CD4-positive, alpha-beta memory T cell (primary cell): ENCODE results near the gene ANO10. TPM values are rescaled to one million over a fixed set of nuclear protein-coding genes. Genes with fewer than 3 reads are reported as not detected.
"Not testable (repeated sequence)": the region's sequence is repeated elsewhere in the genome, so short reads cannot be mapped to it uniquely, and the experiment has no call there.

Source experiments
- CTCF ChIA-PET: fragments of 350-600 bp; sonication (Branson Sonifier 250); formaldehyde crosslinking; loops from one replicate; lab custom pipeline; 2021; ENCODE audit warnings: inconsistent platforms; ENCODE audit not compliant: partially characterized antibody; lab: Charles Lee
- POLR2A ChIA-PET: fragments of 350-600 bp; sonication (Branson Sonifier 250); formaldehyde crosslinking; loops from one replicate; lab custom pipeline; 2021; ENCODE audit not compliant: partially characterized antibody; lab: Charles Lee
- DNase-seq, 5 donors: peaks; one replicate each; pipeline versions ENCODE4 v3.0.0 to v3.0.0-alpha.2; 2020 to 2022; ENCODE audit warnings: mixed read lengths in 1 of 5
- H3K27ac ChIP-seq: one replicate; pipeline ENCODE4 v1.7.0; 2013; ENCODE audit warnings: low read depth, low read length
- H3K27me3 ChIP-seq: 2 replicates; pipeline ENCODE4 v1.7.0; 2013; ENCODE audit warnings: mild to moderate bottlenecking, low read length, moderate library complexity; ENCODE audit not compliant: insufficient read depth
- H3K36me3 ChIP-seq: 2 replicates; pipeline ENCODE4 v1.7.0; 2013; ENCODE audit warnings: mild to moderate bottlenecking, low read length, moderate library complexity; ENCODE audit not compliant: insufficient read depth
- H3K4me1 ChIP-seq: 2 replicates; pipeline ENCODE4 v1.7.0; 2013; ENCODE audit warnings: mild to moderate bottlenecking, low read length, moderate library complexity; ENCODE audit not compliant: insufficient read depth
- H3K4me3 ChIP-seq, 2 donors: one replicate each; pipeline ENCODE4 v1.7.0; 2013; ENCODE audit warnings: low read length in 2 of 2, mild to moderate bottlenecking in 1 of 2
- H3K9me3 ChIP-seq, 2 donors: one replicate each; pipeline ENCODE4 v1.7.0; 2013; ENCODE audit warnings: low read length in 2 of 2, control low read depth in 1 of 2; ENCODE audit not compliant: control insufficient read depth in 1 of 2
- H3K27ac Mint-ChIP-seq, 7 donors: one replicate each; pipeline ENCODE4 v1.8.0; 2020 to 2021; ENCODE audit warnings: mixed read lengths in 7 of 7, mild to moderate bottlenecking in 6 of 7, inconsistent platforms in 3 of 7, moderate library complexity in 3 of 7
- H3K27me3 Mint-ChIP-seq, 2 donors: one replicate each; pipeline ENCODE4 v1.8.0; 2020 to 2021; ENCODE audit warnings: mixed read lengths in 2 of 2
- H3K36me3 Mint-ChIP-seq, 2 donors: one replicate each; pipeline ENCODE4 v1.8.0; 2020 to 2021; ENCODE audit warnings: mixed read lengths in 2 of 2, inconsistent platforms in 1 of 2, mild to moderate bottlenecking in 1 of 2
- H3K4me1 Mint-ChIP-seq, 4 donors: one replicate each; pipeline ENCODE4 v1.8.0; 2020 to 2021; ENCODE audit warnings: mixed read lengths in 4 of 4, mild to moderate bottlenecking in 1 of 4
- H3K4me3 Mint-ChIP-seq, 8 donors: one replicate each; pipeline ENCODE4 v1.8.0; 2020 to 2021; ENCODE audit warnings: mixed read lengths in 8 of 8, mild to moderate bottlenecking in 7 of 8, moderate library complexity in 6 of 8, inconsistent platforms in 3 of 8
- H3K9me3 Mint-ChIP-seq, 8 donors: one replicate each; pipeline ENCODE4 v1.8.0; 2020 to 2021; ENCODE audit warnings: mixed read lengths in 8 of 8, mild to moderate bottlenecking in 5 of 8, inconsistent platforms in 3 of 8, moderate library complexity in 1 of 8
- intact Hi-C: fragments of 100-400 bp; cut with micrococcal nuclease; formaldehyde crosslinking; loops from one replicate; pipeline ENCODE4 v1.15.1; 2023
- polyA plus RNA-seq, 2 donors: library from polyadenylated mRNA; unstranded; fragments of 300-500 nt; fragmentation: Illumina TruSeq; gene quantifications; one replicate each; pipeline ENCODE4 v1.2.3, GENCODE V29; 2021
- total RNA-seq, 2 experiments: library from RNA; stranded (reverse); gene quantifications; one replicate each; pipeline ENCODE4 v1.2.3, GENCODE V29; 2021

ANO10 gene
- total and polyA plus RNA-seq, 4 experiments from 2014 or later = 8.6 to 9.9 (median 9.6) TPM

- H3K27ac ChIP-seq = no peak overlapping the region
- CTCF ChIA-PET = interaction anchor here (1.0 kb wide), 1 partner anchor 210 kb away, joined by 3 read pairs; no protein-coding TSS in a partner anchor
- H3K9me3 ChIP-seq = no peaks in the 10 kb centered on the region
- H3K27me3 ChIP-seq = no peaks in the 10 kb centered on the region
- POLR2A ChIA-PET = no interaction called here
- H3K27me3 Mint-ChIP-seq = no peaks in the 10 kb centered on the region
- H3K9me3 Mint-ChIP-seq = peaks cover 0 to 7% (median 0%) of the 10 kb centered on the region in 8 donors
- H3K36me3 Mint-ChIP-seq = peaks cover 0 to 13% of the 10 kb centered on the region in 2 donors
- intact Hi-C loops = no loop called here
- no peak overlapping the region for H3K4me3 Mint-ChIP-seq
- no peaks in the 10 kb centered on the region for H3K36me3 ChIP-seq
- peak overlapping the region in 1 of 7 donors; percentile 6 for H3K27ac Mint-ChIP-seq
- H3K4me1 ChIP-seq = no peaks in the 10 kb centered on the region
- H3K4me1 Mint-ChIP-seq = no peaks in the 10 kb centered on the region
- no peak overlapping the region for H3K4me3 ChIP-seq
- no peak for DNase-seq
Observed at GRCh38 chr3:43549626-43550290, 72.1 kb downstream of the ANO10 start.

- H3K27ac ChIP-seq, H3K27me3 Mint-ChIP-seq, H3K27ac Mint-ChIP-seq, H3K36me3 Mint-ChIP-seq, H3K9me3 ChIP-seq, H3K4me1 ChIP-seq, H3K36me3 ChIP-seq, H3K27me3 ChIP-seq, H3K4me3 Mint-ChIP-seq, H3K4me1 Mint-ChIP-seq, H3K4me3 ChIP-seq, H3K9me3 Mint-ChIP-seq: not testable (repeated sequence)
- ChIA-PET CTCF (interaction anchor here (0.7 to 1.9 kb wide), 16 partner anchors 9 to 657 kb away, joined by 3 to 9 read pairs (median 4); no protein-coding TSS in a partner anchor), POLR2A (interaction anchor here (0.6 to 0.9 kb wide), 2 partner anchors 208 to 213 kb away, joined by 3 to 4 read pairs; no protein-coding TSS in a partner anchor)
- intact Hi-C loops = loop anchor here (1.0 kb wide), 4 partner anchors 94 to 654 kb away; partner anchors contain the start of gene ABHD5
- DNase-seq = peak in 4 of 5 donors; percentile 50 to 55 (median 52)
Observed at GRCh38 chr3:43544277-43544676, 77.5 kb downstream of the ANO10 start.

DNA sequence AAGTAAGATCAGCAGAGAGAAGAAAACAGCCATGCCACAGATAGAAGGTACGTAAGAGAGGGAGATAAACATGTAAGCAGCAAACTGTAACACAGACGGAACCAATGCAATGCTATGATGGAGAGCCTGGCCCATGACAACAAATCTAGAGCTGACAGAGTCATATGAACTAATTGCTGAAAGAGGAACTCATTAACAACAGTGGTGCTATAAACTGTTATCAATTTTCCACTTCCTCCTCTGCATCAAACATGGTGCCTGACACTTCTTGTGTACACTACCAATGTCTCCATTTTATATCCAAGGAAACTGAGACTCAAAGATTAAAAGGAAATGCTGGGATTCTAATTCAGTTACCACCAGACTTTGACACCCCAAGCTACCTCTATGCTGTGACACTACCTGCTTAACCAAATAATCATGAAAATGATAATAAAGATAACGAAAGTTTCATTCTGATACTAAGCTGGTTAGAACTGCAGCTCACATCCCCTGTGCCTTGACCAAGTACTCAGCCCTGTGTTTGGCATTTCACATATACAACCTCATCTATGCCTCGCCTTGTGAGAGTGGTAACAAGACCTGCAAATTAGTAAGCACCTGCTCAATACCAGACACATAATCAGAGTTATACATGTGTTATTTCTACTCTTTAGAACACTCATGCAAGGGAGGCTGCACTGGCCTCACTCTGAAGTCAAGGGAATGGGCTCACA, 79.3 kb downstream of the ANO10 start:
- Histone ChIP-seq H3K27ac (no peak overlapping the region), H3K4me1 (no peaks in the 10 kb centered on the region), H3K4me3 (no peak overlapping the region), H3K36me3 (no peaks in the 10 kb centered on the region), H3K9me3 (no peaks in the 10 kb centered on the region), H3K27me3 (no peaks in the 10 kb centered on the region)
- Mint-ChIP-seq H3K27ac (no peak overlapping the region), H3K27me3 (no peaks in the 10 kb centered on the region), H3K9me3 (peaks cover 0 to 4% (median 0%) of the 10 kb centered on the region in 8 donors), H3K36me3 (peaks cover 0 to 6% of the 10 kb centered on the region in 2 donors), H3K4me1 (no peaks in the 10 kb centered on the region), H3K4me3 (no peak overlapping the region)
- intact Hi-C loops = no loop called here
- DNase-seq = no peak
- POLR2A ChIA-PET = no interaction called here
- CTCF ChIA-PET = interaction anchor here (0.8 to 1.6 kb wide), 3 partner anchors 14 to 568 kb away, joined by 3 to 6 read pairs (median 5); no protein-coding TSS in a partner anchor

GRCh38 chr3:43540624-43541023, 81.2 kb downstream of the ANO10 start:
- no peak overlapping the region for H3K4me3 Mint-ChIP-seq
- Histone ChIP-seq H3K4me1 (no peaks in the 10 kb centered on the region), H3K27me3 (no peaks in the 10 kb centered on the region), H3K36me3 (no peaks in the 10 kb centered on the region), H3K27ac (no peak overlapping the region), H3K9me3 (no peaks in the 10 kb centered on the region), H3K4me3 (no peak overlapping the region)
- no peaks in the 10 kb centered on the region for H3K27me3 Mint-ChIP-seq
- no peak overlapping the region for H3K27ac Mint-ChIP-seq
- POLR2A ChIA-PET = no interaction called here
- H3K4me1 Mint-ChIP-seq = no peaks in the 10 kb centered on the region
- no peaks in the 10 kb centered on the region for H3K9me3 Mint-ChIP-seq
- no peak for DNase-seq
- peaks cover 0 to 6% of the 10 kb centered on the region in 2 donors for H3K36me3 Mint-ChIP-seq
- CTCF ChIA-PET = interaction anchor here (0.7 to 1.2 kb wide), 3 partner anchors 150 to 670 kb away, joined by 3 to 4 read pairs (median 3); partner anchors contain the start of gene ABHD5
- intact Hi-C loops = no loop called here

DNA sequence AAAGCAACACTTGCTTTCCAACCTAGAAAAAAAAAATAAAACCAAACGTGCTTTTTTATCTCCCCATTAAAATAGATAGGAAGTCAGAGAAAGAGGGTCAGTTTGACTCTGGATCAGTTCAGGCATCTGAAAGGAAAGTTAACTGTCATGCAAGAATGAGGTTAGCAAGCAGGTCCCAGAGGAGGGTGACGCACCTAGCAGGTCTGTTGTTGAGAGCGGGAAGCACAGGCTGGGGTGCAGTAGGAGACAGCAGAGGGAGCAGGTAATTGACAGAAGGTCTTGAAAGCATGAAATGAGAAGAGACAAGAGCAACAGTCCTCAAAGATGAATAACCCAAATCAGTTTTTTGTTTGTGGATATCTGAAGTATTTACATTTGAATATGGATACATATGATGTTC, 82.5 kb downstream of the ANO10 start:
- no peaks in the 10 kb centered on the region for H3K4me1 Mint-ChIP-seq
- no peaks in the 10 kb centered on the region for H3K9me3 ChIP-seq
- no peak overlapping the region for H3K27ac ChIP-seq
- H3K36me3 ChIP-seq = no peaks in the 10 kb centered on the region
- POLR2A ChIA-PET = no interaction called here
- no peaks in the 10 kb centered on the region for H3K9me3 Mint-ChIP-seq
- no peak for DNase-seq
- no peak overlapping the region for H3K4me3 Mint-ChIP-seq
- no peaks in the 10 kb centered on the region for H3K27me3 Mint-ChIP-seq
- peaks cover 0 to 6% of the 10 kb centered on the region in 2 donors for H3K36me3 Mint-ChIP-seq
- CTCF ChIA-PET = no interaction called here
- no peaks in the 10 kb centered on the region for H3K4me1 ChIP-seq
- no peaks in the 10 kb centered on the region for H3K27me3 ChIP-seq
- no peak overlapping the region for H3K27ac Mint-ChIP-seq
- intact Hi-C loops = no loop called here
- H3K4me3 ChIP-seq = no peak overlapping the region

- H3K4me3 Mint-ChIP-seq = no peak overlapping the region
- peaks cover 0 to 6% of the 10 kb centered on the region in 2 donors for H3K36me3 Mint-ChIP-seq
- ChIA-PET POLR2A (no interaction called here), CTCF (interaction anchor here (0.8 to 1.7 kb wide), 2 partner anchors 9 to 98 kb away, joined by 4 read pairs; no protein-coding TSS in a partner anchor)
- intact Hi-C loops = no loop called here
- no peaks in the 10 kb centered on the region for H3K27me3 ChIP-seq
- no peaks in the 10 kb centered on the region for H3K36me3 ChIP-seq
- no peak overlapping the region for H3K4me3 ChIP-seq
- no peak overlapping the region for H3K27ac ChIP-seq
- H3K9me3 ChIP-seq = no peaks in the 10 kb centered on the region
- DNase-seq = no peak
- no peaks in the 10 kb centered on the region for H3K27me3 Mint-ChIP-seq
- no peaks in the 10 kb centered on the region for H3K9me3 Mint-ChIP-seq
- H3K4me1 Mint-ChIP-seq = no peaks in the 10 kb centered on the region
- H3K4me1 ChIP-seq = no peaks in the 10 kb centered on the region
- H3K27ac Mint-ChIP-seq = peak overlapping the region in 1 of 7 donors; percentile 66
Observed at GRCh38 chr3:43537225-43537624, 84.6 kb downstream of the ANO10 start.

GRCh38 chr3:43534675-43535074, 87.1 kb downstream of the ANO10 start:
- Mint-ChIP-seq H3K9me3 (no peaks in the 10 kb centered on the region), H3K36me3 (peaks cover 0 to 6% of the 10 kb centered on the region in 2 donors), H3K4me3 (no peak overlapping the region), H3K27me3 (no peaks in the 10 kb centered on the region), H3K4me1 (no peaks in the 10 kb centered on the region), H3K27ac (no peak overlapping the region)
- intact Hi-C loops = no loop called here
- CTCF ChIA-PET = interaction anchor here (1.6 kb wide), 1 partner anchor 9 kb away, joined by 4 read pairs; no protein-coding TSS in a partner anchor
- Histone ChIP-seq H3K4me3 (no peak overlapping the region), H3K36me3 (no peaks in the 10 kb centered on the region), H3K9me3 (no peaks in the 10 kb centered on the region), H3K27me3 (no peaks in the 10 kb centered on the region), H3K27ac (no peak overlapping the region), H3K4me1 (no peaks in the 10 kb centered on the region)
- no peak for DNase-seq
- POLR2A ChIA-PET = no interaction called here
